ENCODE measurements around the gene PIM2. TPM values are rescaled to one million over a fixed set of nuclear protein-coding genes. Genes with fewer than 3 reads are reported as not detected.
A peak's percentile ranks its signal among the peaks of the same experiment; 100 is the strongest.

Gene PIM2
- total RNA-seq, 1 donor from 2014 or later, result 14.3 TPM

- FAIRE-seq, result no peak
- no peak for DNase-seq (ENCODE audit: low spot score in 2 of 2)
Observed at GRCh38 chrX:48909703-48910294, 9.0 kb downstream of the PIM2 start.

GRCh38 chrX:48908600-48908999, 10.2 kb downstream of the PIM2 start:
- DNase-seq (ENCODE audit: low spot score in 2 of 2) (no peak), FAIRE-seq (no peak)

- FAIRE-seq, result no peak
Observed at GRCh38 chrX:48905090-48905790, 13.6 kb downstream of the PIM2 start.

GRCh38 chrX:48904626-48905025, 14.2 kb downstream of the PIM2 start:
- DNase-seq (ENCODE audit: low spot score in 2 of 2), result no peak
- no peak for FAIRE-seq

More at GRCh38 chrX:48905090-48905790, 13.6 kb downstream of the PIM2 start:
- no peak for DNase-seq (ENCODE audit: low spot score in 2 of 2)

DNA sequence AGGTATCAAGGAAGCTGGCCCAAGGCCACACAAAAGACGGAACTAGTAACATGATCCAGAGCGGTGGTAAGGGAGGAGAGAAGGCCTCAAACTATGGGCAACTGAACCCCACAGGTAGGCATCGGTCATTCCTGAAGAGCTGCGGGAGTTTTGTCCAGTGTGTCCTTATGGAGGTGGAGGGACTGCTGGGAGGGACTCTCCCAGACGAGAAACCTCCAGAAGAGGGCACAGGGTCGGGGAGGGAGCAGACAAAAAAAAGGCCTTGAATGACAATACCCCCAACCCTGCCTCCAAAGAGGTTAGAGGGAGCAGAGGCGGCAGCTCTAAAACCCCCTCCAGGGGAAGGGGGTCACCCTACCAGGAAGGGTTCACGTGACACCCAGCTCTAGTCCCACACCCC, 14.6 kb downstream of the PIM2 start:
- FAIRE-seq, result no peak
- no peak for DNase-seq (ENCODE audit: low spot score in 2 of 2)

GRCh38 chrX:48903290-48903689, 15.5 kb downstream of the PIM2 start:
- FAIRE-seq (no peak), DNase-seq (ENCODE audit: low spot score in 2 of 2) (no peak)

GRCh38 chrX:48902776-48903175, 16.0 kb downstream of the PIM2 start:
- FAIRE-seq, result no peak
- DNase-seq (ENCODE audit: low spot score in 2 of 2), result no peak

DNA sequence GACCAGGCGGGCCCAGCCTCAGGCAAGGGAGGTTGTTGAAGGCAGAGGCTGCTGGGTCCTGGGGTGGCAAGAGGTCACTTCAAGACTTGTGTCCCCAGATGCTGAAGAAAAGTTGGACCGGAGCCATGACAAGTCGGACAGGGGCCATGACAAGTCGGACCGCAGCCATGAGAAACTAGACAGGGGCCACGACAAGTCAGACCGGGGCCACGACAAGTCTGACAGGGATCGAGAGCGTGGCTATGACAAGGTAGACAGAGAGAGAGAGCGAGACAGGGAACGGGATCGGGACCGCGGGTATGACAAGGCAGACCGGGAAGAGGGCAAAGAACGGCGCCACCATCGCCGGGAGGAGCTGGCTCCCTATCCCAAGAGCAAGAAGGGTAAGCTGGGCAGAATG, 16.7 kb downstream of the PIM2 start:
- FAIRE-seq, result no peak

DNA sequence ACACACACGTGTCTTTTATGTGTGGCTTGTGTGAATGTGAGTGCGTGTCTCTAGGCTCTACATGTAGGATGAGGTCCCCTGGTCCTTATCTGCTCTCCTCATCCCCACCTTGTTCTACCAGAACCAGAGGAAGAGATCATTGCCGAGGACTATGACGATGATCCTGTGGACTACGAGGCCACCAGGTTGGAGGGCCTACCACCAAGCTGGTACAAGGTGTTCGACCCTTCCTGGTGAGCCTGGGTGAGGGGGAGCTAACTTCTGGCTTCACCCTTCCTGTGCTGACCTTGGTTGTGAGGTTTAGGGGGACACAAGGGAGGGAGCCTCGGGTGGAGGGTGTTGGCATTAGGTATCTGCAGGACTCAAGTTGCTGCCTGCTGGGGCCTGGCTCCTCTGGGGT, 17.8 kb downstream of the PIM2 start:
- DNase-seq (ENCODE audit: low spot score in 2 of 2) (no peak), FAIRE-seq (no peak)

More for the DNA sequence above, 16.7 kb downstream of the PIM2 start:
- DNase-seq (ENCODE audit: low spot score in 2 of 2), result no peak

- DNase-seq (ENCODE audit: low spot score in 2 of 2) (no peak), FAIRE-seq (no peak)
Observed at GRCh38 chrX:48899078-48899410, 19.8 kb downstream of the PIM2 start.

GRCh38 chrX:48897625-48898306, 21.1 kb downstream of the PIM2 start, which contains the start of the genes PQBP1 and TIMM17B:
Gene PQBP1 (plus strand): TSS chrX:48897930. CDS start chrX:48898510, 580 bp downstream.
Gene TIMM17B (minus strand): TSS chrX:48897768. CDS start chrX:48897749, 19 bp downstream.
- FAIRE-seq (peak; percentile 23), DNase-seq (ENCODE audit: low spot score in 2 of 2) (peak; percentile 77)

DNA sequence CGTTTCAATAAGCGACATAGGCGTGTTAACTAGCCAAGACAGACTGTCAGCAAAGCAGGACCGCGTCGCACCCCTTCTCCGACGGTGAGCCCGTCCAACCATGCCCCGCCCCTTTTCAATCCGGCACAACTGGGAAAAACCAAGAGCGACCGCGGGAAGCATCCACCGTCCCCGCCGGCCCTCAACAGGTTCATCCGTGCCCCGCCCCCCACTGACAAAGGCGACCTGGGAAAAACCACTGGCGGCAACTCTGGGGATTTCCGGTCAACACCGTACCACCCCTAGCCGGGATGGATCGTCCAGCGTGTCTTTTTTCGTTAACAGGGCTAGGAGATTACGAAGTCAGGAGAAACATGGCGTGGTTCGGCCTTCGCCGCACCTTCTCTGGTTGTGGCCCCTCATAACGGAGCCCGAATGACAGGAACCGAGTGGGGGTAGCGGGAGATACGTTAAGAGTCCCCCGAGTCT, 21.6 kb downstream of the PIM2 start:
- DNase-seq (ENCODE audit: low spot score in 2 of 2) (peak in 1 of 2 donors; percentile 36), FAIRE-seq (no peak)

- FAIRE-seq, result no peak
Observed at GRCh38 chrX:48896611-48897011, 22.2 kb downstream of the PIM2 start.

DNA sequence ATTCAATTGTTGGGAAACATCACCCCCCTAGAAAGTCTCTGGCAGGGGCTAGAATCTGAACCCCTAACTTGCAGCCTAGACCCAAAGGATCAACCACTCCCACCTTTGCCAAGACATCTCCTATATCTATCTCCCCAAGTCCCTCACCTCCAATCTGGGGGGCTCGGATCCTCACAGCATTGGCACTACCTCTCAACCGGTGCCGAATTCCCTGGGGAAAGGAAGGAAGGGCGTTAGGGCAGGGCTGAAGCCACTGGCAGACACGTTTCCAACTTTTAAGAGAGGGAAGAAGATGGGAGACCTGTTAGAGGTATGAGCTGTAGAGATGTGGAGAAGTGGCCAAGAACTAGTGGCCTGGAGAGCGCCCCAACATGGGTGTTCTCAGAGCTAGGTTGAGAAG, 23.9 kb downstream of the PIM2 start:
- DNase-seq (ENCODE audit: low spot score in 2 of 2), result peak in 1 of 2 donors; percentile 8
- no peak for FAIRE-seq

More at GRCh38 chrX:48896611-48897011, 22.2 kb downstream of the PIM2 start:
- peak in 1 of 2 donors; percentile 7 for DNase-seq (ENCODE audit: low spot score in 2 of 2)

GRCh38 chrX:48893556-48894348, 25.1 kb downstream of the PIM2 start:
- no peak for FAIRE-seq

DNA sequence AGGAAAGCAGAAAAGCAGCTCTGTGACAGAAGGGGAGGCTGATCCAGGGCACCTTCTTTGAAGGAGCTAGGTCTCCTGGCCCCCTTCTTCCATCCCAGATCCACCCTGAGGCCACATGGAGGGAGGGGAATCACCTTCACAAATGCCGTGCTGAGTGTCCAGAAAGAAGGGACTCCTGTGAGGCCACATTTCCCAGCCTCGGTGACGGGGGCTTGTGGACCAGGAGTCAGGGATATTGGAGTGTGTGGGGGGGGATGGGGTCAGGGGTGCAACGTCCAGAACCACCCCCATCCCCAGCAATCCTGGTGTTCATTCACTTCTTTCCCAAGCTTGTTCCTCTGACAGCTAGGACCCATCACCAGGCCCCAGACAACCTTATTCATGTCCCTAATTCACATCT, 25.9 kb downstream of the PIM2 start:
- no peak for DNase-seq (ENCODE audit: low spot score in 2 of 2)
- no peak for FAIRE-seq

More at GRCh38 chrX:48893556-48894348, 25.1 kb downstream of the PIM2 start:
- no peak for DNase-seq (ENCODE audit: low spot score in 2 of 2)

DNA sequence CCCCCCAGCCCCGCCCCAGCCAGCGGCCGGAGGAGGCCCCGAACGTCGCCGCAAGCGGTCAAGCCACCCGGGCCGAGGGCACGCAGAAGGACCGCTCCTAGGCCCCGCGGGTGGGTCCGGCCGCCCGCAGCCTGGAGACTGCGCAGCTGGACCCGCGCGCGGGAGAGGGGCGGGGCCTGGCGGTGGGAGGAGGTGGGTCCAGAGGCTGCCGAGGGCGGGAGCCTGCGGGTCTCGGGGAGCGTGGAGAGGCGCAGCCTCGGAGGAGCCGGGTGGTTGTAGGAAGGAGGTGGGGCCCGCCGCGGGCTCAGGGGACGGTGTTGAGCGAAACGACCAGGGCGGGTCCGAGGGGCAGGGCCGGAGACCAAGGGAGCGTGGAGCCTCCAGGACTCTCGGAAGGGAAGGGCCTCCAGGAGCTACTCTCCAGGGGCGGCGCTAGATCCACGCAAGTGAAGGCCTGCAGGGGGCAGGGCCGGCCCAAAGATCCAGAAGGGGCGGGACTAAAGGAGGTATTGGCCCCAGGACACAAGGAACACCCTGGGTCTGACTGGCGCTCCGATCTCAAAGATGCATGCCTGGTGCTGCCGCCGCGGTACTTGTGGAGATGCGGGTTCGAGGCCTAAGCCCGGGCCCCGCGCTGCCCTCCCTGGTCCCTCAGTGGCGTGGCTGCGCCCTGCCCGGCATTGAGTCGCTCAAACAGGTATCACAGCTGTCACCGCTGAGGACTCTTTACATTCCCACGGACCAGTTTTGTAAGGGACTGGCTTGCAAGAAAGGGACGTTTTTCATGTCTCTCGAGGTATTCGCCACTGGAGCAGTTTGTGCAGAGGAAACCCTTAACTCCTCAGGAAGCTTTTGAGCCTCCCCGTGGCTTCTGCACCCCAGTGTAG, 27.2 kb downstream of the PIM2 start:
- peak; percentile 64 to 69 for DNase-seq (ENCODE audit: low spot score in 2 of 2)
- FAIRE-seq, result no peak

DNA sequence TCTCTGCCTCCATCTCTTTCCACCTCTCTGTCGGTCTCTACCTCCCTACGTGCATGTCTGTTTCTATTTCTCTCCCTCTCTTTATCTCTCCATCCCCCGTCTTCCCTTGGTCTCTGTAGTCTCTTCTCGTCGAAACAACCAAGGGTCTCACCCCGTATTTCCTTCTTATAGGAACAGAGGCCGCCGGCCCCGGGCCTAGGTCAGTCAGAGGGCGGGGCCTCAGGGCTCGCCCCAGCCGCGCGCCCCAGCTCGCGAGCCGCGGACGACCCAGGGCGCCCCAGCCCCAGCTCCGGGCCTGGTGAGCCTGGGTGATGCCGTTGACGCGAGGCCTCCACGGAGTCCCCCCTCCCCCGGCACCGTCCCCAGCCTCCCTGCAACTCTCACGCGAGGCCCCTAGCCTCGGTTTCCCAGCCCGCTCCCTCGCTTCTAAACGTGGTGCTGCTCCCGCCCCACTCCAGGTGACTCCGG, 27.9 kb downstream of the PIM2 start:
- DNase-seq (ENCODE audit: low spot score in 2 of 2), result no peak

DNA sequence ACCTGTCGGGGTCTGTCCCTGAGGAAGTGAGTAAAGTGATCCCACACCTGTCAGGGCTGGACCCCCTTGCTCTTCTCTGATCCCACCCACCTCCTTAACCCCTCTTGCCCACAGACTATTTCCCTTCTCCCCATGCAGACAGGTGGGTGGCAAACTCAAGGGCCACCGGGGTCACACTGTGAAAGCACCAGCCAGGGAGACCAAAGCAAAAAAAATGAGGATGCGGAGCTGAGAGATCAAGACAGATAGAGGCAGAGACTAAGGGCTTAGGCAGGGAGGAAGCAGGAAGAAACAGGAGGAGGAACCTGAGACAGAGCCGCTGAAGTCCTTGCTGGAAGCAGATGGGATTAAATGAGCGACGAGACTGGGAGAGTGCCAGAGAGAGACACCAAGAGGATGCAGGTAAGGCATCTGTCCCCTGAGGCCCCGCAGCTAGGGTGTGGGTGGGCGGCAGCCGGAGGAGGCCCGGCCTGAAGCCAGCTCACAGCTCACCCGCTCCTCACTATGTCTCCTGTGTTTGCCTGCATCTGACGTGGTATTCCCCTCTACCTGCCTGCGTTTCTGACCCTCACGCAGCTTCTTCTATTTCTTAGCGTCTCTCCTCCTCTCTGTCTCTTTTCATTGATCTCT, 28.4 kb downstream of the PIM2 start:
- DNase-seq (ENCODE audit: low spot score in 2 of 2) (peak in 1 of 2 donors; percentile 12), FAIRE-seq (no peak)

More for the DNA sequence above, 27.9 kb downstream of the PIM2 start:
- FAIRE-seq, result no peak
